ELF-1 (cell line): ENCODE data around the gene DUSP2.
A peak's percentile ranks its signal among the peaks of the same experiment; 100 is the strongest.

Experiments used
- DNase-seq: peaks from one replicate; pipeline ENCODE4 v3.0.0-alpha.2; 2016; ENCODE audit warnings: low read depth, low spot score

DUSP2 gene

DNA sequence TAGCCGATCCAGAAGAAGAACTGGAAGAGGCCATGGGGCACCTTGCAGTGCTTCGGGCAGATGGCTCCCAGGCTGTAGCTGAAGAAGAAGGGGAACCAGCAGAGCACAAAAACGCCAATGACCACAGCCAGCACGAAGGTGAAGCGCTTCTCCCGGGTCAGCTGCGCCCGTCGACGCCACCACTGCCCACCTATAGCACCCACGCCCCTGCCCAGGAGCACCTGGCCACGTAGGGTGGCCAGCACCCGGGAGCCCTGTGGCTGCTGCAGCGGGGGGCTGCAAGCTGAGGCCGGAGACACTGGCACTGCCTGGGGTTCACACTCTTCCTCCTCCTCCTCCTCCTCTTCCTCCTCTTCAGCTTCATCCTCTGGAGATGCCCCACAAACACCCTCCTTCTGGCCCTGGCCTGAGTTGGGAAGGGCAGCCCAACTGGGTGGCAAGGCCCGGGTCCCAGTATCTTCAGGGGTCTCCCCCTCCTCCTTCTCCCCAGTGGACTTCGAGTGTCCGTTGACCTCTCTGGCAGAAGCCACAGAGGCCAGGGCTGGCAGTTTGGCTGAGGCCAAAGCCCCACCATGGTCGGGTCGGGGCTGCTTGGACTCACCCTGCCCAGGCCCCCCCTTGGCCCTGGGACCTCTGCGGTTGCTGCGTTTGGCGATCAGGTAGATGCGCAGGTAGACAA, 30.2 kb downstream of the DUSP2 start:
- DNase-seq, result no peak

DNA sequence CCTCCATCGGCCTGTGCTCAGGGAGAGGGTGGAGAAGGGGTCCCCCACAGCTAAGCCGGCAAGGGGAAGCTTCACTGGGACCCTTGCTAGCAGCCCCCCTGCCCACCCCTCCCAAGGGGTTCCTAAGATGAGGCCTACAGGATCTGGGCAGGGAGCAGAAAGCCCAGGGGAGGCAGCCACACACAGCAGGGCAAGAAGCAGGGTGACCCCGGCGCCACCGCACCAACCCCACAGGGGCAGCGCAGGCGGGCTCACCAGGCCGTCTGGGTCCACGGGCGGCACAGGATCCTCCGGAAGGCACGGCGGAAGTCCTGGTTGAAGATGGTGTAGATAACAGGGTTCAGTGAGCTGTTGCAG, 30.7 kb downstream of the DUSP2 start:
- no peak for DNase-seq

DNA sequence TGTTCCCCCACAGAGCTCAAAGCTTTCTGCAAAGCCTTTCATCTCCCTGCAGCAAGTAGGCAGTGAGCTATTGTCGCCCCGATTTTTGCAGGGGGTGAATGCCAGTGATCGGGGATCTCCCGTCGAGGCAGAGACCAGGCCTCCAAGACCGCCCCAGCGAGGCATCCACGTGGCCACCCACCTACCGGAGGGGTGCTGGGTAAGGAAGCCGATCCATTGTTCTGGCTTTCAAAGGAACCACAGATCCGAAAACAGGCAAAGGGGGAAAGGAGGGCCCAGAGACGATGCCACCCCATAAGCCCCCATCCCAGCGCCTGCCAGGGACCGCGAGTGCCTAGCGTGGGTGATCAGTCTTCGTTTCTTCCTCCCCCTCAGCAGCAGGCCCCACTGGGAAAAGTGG, 31.3 kb downstream of the DUSP2 start:
- no peak for DNase-seq

DNA sequence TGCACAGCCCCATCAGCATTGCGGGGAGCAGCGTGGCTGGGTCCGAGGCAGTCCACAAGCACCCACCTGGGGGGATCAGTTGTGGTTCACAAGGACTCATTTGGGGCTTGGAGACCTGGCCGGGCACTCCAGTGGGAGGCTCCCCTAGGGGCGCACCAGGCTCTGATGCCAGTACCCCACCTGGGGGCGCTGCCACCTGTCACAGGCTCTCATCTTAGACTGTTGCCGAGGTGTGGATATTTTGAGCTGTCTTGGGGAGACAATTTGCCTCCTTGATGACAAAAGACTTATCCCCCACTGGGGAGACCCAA, 31.9 kb downstream of the DUSP2 start:
- DNase-seq, result no peak

DNA sequence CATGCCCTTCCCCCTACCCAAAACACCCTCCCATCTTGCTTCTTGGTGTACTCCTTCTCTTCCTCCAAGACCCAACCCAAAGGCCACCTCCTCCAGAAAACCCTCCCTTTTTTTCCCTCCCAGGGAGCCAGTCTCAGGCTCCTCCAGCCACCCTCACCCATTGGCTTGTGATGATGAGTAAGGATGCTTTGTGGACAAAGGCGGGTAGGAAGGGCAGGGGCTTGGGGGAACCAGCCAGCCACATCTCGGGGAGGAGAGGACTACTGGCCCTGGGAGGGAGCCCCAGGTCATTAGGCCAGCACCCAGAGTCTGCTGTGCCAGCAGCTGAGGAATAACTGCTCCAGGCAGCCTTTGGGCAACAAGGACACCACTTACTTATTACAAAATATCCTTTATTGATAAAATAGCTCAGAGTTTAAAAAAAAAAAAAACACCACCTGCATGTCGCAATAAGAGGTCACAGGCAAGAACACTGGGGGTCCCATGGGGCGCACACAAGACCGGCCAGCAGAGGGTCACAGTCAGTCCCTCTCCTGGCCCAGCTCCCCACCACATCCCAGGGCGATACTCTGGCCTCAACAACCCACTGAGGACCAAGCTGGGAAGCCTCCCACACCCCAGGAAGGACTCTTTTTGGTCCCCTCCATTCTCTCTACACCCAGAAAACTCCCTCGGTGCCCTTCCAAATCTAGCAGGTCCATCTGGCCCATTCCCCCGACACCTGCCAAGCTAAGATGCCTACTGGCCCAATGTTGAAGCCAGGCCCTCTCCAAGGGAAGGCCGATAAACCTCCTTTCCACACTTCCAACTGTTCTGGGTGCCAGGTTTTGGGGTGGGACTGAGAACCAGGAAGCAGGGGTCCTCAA, 32.5 kb downstream of the DUSP2 start:
- peak; percentile 39 for DNase-seq

DNA sequence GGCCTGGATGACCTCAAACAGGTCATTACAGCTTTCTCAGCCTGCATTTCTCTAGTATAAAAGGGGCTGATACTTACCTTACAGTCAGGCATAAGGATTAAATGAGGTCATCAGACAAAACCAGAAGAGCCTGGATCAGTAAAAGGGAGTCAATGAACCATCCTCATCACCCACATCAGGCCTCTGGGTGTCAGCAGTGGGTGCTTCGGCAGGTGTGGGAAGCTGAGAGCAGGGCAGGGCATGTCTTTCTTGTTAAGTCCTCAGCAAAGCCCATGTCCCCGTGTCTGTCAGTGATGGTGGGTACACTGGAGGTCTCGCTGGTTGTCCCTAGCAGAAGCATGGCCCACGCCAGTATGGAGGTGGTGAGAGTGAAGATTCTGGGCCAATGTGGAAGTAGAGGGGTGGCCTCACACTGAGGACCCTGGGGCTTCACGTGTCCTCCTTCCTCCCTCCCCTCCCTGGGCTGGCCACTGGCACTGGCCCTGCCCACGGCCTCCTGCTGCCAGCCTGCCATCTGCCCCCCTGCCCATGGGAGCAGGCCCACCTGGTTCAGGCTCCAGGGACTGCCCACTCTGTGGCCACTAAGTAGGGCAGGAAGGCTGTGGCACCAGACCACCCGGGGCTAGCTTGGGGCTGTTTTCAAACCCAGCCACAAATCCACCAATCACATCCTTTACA, 33.3 kb downstream of the DUSP2 start:
- no peak for DNase-seq

DNA sequence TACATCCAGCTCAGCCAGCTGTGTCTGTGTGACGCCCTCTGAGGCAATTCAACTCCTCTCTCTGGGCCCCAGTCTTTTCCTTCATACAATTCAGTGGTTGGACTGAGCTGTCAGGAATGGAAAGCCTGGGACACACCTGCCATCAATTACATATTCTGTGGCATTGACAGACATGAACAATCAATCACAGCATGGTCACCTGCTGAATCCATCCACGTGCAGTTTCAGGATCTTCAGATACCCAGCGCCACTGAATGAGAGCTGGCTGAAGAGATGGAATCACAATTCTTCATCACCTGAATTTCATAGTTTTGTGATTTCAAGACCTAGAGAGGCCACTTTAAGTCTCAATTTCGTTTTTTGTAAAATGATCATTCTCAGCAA, 34.0 kb downstream of the DUSP2 start:
- no peak for DNase-seq

DNA sequence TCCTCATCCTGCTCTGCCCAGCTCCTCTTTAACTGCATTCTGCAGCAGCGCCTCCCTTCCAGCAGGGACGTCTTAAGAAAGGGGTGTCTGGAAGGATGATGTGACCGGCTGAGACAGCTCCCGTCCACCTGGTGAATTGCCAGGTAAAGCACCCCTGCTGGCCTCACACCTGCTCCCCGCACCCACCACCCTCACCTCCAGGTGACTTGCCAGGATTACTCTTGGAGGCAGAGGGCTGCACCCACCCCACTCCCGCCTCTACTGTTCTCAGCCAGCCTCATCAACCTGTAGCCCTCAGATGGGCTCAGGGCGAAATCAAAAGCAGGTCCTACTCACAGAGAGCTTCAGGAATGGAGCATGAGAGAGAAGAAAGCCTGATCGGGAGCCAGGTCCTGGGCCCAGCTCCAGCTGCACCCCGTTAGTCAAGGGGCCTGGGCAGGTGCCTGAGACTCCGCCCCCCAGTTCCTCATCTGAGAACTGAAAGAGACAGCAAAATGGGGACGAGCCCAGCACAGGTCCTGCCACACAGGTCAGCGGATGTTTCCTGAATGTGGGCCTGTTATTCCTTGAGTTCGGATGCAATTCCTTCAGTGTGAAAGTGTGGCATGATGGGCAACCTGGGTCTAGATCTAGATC, 34.5 kb downstream of the DUSP2 start:
- DNase-seq, result no peak

DNA sequence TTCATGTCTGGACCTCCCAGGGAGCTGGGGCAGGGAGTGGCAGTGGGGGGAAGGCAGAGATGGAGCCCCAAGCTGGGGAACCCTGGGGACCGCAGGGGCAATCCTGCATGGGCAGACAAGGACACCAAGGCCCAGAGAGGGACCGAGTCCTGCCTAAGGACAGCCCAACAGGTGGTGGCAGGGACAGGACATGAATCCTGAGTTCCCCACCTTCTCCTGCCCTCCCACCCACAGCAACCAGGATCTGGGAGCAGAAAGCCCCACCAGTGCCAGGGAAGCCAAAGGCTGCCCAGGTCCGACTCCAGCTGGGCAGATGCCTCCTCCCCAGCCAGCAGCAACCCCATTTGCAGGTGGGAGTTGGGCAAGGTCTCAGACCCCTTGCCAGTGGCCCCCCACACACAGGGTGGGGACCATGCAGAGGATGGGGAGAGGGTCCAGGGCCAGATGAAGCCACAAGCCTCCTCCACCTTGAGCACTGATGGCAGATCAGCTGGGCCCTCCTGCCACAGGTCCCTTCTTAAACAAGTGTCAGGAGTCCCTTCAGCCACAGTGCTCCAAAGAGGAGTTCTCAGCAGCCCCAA, 35.2 kb downstream of the DUSP2 start:
- DNase-seq, result no peak

DNA sequence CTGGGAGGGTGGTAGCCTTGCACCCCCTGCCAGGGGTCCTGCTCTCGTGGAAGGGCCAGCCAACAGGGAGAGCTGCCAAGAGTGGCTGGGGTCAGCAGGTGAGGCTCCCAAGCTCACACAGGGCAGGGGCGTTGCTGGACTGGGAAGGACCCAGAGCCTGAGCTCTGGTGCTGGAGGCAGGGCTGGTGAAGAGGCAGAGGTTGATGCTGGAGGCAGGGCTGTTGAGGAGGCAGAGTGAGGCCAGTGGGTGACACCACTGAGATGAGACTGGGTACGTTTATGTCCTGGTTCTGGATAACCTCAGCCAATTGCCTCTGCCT, 35.9 kb downstream of the DUSP2 start:
- no peak for DNase-seq

DNA sequence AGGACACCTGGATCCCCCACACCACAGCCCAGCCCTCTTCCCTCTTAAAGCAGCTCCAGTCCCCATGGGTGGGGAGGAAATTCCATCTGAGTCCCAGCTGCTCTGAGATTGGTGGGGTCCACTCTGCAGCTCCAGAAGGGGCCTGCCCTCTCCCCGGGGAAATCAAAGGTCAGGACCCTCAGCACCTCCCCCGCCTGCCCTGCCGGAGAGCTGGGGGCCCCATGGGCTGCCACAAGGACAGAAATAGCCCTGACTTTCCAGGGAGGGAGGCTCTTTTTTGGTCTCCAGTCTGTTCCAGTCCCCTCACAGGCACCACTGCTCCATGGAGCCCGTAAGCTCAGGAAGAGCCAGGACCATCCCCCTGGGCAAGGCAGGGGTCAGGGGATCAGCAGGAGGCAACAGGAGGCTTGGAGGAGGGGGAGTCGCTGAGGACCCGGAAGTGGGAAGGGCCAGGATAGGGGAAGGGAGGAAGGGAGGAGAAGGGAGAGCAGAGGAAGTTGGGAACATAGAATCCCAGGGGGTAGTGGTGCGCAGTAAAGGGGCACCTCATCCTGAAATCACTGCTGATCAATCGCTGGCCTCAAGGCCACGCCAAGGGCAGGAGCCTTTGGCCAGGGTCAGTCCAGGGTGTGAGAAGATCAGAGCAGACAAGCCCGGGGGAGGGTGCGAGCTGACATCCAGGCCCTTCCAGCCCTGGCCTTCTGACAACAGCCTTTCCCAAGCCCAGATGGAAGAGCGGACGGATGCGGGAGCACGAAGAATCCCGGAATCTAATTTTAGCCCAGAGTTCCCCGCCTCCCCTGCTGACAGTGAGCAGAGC, 36.5 kb downstream of the DUSP2 start:
- peak; percentile 61 for DNase-seq

DNA sequence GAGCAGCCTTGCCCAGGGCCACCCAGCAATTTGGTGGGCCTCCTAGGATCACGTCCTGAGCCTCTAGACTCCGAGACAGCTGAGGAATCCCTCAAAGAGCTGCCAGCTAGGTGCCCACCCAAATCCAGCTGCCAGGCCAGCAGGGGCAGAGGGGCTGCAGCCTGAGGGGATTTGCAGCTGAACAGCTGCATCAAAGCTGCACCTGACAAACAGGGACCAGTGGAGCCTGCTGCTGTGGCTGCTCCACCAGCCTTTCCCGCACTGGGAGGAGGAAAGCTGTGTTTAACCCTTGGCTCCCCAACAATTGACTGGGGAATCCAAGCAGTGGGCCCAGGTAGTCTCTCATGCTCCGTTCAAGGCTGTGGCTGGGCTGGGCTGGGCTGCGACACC, 37.1 kb downstream of the DUSP2 start:
- no peak for DNase-seq

DNA sequence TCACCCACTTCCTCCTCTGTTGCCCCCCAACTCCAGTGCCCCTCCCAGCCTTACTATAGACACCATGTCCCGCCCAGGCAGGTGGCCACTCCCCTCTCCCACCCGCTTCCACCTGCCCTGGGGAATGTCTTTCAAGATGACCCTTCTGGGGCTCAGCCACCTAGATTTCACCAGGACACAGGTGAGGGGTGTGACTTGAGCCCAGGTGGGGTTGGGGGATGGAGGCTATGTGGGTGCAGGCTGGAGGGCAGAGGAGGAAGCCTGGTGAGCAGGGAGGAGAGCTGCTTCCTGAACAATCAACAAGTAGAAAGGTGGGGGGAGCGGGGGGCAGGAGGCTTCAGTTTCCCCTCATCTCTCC, 37.6 kb downstream of the DUSP2 start:
- DNase-seq, result no peak

DNA sequence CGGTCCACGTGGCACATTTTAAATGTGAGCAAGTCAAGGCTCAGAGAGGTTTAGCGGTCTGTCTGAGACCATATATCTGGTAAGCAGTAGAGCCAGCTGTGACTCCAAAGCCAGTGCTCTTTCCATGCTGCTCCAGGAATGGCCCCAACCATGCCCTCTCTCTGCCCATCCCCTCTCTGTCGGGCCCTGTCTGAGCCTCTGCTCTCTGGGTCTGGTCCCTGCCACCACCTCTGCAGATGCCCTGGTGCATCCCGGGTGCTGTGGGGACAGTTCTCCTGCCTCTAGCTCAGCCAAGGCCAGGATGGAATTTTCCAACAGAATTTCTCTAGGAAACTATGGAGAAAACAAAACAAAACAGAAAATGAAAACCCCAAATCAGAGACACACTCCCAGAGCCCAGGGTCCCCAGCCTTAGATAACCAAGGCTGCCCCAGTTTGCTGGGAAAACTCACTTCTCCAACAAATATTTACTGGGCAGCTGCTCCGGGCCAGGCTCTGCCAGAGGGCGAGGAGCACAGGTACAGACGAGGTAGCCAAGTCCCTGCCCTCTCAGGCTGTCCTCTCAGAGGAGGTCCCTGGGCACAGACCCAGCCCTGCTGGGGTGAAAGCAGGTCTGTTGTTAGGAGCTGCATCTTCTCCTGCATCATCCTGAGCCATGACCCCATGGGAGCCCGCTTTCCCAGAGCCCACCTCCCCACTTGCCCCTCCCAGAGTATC, 38.1 kb downstream of the DUSP2 start:
- no peak for DNase-seq

DNA sequence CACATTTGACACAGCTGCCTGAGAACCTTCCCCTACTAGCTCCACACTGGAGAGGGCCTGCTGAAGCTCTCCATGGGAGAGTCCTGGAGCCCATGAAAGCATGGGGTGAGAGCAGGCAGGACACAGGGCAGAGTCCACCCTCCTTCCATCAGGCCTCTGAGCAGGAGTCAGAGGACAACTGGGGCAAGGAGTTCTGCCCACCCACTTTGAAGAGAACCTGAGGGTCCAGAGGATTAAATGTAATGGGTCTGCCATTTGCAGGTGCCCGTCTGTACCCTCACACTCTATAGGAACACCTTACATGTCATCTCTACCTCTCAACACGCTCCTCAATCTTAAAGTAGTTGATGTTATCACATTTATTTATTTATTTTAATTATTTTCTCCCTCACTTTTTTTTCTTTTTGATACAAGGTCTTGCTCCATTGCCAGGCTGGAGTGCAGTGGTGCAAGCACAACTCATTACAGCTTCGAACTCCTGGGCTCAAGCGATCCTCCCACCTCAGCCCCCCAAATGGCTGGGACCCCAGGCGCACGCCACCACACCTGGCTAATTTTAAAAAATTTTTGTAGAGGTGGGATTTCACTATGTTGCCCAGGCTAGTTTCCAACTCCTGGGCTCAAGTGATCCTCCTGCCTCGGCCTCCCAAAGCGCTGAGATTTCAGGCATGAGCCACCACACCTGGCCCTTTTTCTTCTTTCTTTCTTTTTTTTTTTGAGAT, 39.1 kb downstream of the DUSP2 start:
- no peak for DNase-seq

DNA sequence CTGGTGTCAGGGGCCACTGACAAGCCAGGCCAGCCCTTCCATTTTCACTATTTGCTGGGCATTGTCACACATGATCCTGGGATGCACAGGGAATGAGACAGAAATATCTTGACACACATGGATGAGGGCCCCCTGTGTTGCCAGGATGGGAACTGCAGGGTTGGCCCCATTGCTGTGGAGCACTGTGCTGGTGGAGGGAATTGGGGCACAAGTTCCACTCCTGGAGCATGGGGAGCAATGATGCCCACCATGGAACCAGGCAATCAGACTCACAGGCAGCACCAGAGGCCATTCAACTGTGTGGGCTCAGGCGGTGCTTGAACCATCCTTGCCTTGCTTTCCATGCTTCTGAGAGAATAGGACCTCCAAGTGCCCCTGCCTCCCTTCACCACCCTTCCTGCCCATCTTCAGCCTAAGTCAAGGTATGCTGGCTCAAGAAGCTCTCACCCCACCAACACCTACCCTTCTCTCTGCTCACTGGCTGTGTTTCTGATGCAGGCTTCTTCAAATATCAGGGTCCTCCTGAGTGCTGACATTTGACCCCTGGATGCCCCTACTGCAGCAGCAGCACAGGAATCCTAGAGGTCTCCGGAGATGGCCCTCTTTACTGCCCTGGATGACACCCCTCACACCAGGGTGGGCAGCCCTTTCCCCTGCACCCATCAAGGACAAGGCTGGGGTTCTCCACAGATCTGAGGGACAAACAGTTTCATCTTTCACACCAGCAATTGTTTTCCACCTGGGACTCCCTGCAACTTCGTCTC, 39.9 kb downstream of the DUSP2 start:
- DNase-seq, result no peak

DNA sequence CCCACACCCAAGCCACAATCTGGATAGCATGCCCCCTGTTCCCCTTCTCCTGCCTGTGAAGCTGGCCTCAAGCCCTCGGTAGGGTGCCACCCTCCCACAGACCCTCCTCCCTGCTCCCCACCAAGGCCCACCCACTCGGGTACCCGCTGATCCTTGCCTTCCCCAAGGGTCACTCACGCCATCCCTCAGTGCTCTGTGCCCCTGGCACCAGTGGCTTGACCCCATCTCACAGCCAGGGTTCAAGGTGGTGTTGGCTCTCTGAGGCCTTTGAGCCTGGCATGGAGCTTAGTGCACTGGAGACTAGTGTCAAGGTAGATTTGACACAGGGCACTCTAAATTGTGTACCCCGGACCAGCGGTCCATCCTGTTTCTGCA, 40.8 kb downstream of the DUSP2 start:
- DNase-seq, result no peak

DNA sequence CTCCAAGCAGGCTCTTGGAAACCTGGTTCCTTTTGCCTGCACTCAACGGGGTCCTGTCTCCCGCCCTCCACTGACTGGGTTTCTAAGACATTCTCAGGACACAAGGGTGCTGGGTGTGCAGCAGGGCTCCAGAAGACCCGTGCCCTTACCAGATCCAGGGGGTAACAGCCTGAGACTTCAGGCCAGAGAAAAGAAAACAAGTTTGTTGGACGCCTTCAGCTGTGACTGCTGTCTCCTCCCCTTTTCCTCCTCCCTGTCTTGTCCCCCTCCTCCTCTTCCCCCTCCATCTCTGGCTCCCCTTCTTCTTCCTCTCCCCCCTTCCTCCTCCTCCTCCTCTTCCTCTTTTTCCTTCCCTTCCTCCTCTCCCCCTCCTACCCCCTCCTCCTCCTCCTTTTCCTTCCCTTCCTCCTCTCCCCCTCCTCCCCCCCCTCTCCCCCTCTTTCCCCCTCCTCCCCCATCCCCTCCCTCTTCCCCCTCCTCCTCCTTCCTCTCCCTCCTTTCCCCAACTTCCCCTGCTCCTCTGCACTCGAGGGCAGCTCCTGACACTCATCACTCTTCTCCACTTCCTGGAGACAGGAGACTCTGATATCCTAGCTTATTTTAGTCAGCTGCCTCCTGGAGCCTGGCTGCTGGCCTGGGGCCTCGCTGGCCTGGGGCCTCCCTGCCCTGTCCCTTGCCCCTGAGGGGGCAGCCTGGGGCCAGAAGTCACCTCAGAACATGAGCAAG, 41.3 kb downstream of the DUSP2 start:
- DNase-seq, result no peak

DNA sequence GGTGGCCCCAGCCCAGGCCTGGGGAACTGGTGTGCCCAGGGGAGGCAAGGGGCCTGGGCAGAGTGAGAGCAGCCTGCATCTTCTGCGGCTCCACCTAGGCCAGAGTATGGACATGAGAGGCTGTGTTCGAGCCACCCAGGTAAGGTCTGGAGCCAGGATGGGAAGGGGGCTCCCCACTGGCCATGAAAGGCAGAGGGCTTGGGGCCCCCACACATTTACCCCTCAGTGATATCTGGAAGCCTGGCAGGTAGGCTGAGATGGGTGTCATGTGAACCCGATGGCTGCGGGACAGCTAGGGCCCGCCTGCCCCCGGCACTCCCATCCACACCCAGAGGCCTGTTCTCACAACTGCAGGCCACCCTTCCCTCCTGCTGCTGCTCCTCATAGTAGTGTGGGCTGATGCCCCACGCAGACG, 42.0 kb downstream of the DUSP2 start:
- DNase-seq, result no peak
